Measurements from ENCODE around the gene GNB3.

GNB3 gene

DNA sequence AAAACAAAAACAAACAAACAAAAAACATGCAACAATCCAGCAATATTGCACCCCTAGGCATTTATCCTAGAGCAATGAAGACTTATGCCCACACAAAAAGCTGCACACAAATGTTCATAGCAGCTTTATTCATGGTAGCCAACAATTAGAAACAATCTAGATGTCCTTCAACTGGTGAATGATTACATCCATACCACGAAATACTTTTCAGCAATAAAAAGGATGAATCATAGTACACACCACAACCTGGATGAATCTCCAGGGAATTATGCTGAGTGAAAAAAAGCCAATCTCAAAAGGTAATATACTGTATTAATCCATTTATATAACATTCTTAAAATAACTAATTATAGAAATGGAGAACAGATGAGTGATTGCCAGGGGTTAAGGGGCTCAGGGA, 33.6 kb upstream of the GNB3 start:
- no peak overlapping the region for H3K4me3 ChIP-seq (ENCODE audit: low read depth, low read length)
- TF ChIP-seq, protein P1, sequence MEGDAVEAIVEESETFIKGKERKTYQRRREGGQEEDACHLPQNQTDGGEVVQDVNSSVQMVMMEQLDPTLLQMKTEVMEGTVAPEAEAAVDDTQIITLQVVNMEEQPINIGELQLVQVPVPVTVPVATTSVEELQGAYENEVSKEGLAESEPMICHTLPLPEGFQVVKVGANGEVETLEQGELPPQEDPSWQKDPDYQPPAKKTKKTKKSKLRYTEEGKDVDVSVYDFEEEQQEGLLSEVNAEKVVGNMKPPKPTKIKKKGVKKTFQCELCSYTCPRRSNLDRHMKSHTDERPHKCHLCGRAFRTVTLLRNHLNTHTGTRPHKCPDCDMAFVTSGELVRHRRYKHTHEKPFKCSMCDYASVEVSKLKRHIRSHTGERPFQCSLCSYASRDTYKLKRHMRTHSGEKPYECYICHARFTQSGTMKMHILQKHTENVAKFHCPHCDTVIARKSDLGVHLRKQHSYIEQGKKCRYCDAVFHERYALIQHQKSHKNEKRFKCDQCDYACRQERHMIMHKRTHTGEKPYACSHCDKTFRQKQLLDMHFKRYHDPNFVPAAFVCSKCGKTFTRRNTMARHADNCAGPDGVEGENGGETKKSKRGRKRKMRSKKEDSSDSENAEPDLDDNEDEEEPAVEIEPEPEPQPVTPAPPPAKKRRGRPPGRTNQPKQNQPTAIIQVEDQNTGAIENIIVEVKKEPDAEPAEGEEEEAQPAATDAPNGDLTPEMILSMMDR (conservative IDR thresholded peaks at IDR 0.05; ENCODE audit: low read depth, low read length): no peak
- no peak for DNase-seq (ENCODE audit: low read depth)

- no peak for DNase-seq (ENCODE audit: low read depth)
- TF ChIP-seq, protein P1 (conservative IDR thresholded peaks at IDR 0.05; ENCODE audit: low read depth, low read length): no peak
- H3K4me3 ChIP-seq (ENCODE audit: low read depth, low read length): no peak overlapping the region
Observed at GRCh38 chr12:6809056-6809455, 31.7 kb upstream of the GNB3 start.

DNA sequence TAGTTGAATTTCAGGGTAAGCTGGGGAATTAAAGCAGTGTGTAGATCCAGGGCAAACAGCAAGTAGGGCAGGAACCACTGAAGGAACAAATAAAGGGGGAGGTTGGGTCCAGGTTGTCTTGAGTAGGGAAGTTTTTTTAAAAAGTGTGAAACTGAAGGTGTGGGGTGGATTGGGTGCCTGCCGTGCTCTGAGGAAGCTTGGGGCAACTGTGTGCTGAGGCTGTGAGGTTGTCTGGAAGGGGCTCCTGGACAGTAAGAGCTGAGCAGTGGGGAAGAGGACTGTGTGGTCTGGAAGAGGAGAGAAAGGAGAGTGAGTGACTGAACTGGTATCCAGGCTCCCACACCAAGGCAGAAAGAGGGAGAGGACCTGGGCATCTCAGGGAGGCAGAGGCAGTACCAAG, 30.0 kb upstream of the GNB3 start:
- no peak for DNase-seq (ENCODE audit: low read depth)
- H3K4me3 ChIP-seq (ENCODE audit: low read depth, low read length): no peak overlapping the region
- TF ChIP-seq, protein P1 (conservative IDR thresholded peaks at IDR 0.05; ENCODE audit: low read depth, low read length): no peak

DNA sequence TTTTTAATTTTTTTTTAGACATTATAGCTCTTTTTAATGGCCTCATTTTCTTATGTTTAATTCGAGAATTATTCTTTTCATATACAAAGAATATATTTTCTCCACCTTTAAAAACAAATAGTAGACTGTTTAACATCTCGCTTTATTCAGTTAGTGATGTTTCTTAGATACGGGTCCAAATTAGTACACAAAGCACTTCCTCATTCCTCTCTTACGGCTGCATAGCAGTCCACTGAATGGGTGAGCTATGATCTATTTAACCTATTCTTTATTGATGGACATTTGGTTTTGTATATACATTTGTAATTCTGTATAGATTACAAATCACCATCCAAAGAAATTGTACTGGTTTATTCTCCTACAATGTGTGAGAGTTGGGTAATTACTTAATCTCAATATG, 27.4 kb upstream of the GNB3 start:
- H3K4me3 ChIP-seq (ENCODE audit: low read depth, low read length): no peak overlapping the region
- DNase-seq (ENCODE audit: low read depth): no peak
- TF ChIP-seq, protein P1 (conservative IDR thresholded peaks at IDR 0.05; ENCODE audit: low read depth, low read length): no peak

GRCh38 chr12:6816598-6816997, 24.1 kb upstream of the GNB3 start:
- TF ChIP-seq, protein P1 (conservative IDR thresholded peaks at IDR 0.05; ENCODE audit: low read depth, low read length): no peak
- no peak for DNase-seq (ENCODE audit: low read depth)
- H3K4me3 ChIP-seq (ENCODE audit: low read depth, low read length): no peak overlapping the region

DNA sequence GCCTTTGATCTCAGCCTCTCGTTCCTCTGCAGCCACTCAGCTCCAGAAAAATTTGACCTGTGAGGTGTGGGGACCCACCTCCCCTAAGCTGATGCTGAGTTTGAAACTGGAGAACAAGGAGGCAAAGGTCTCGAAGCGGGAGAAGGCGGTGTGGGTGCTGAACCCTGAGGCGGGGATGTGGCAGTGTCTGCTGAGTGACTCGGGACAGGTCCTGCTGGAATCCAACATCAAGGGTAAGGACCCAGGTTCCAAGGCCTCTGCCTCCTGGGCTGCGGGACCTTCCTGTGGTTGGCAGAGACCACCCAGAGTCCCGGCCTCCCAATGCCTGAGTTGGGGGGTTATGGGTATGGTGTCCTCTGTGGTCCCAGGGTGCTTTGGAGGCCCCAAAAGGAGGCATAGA, 23.6 kb upstream of the GNB3 start:
- no peak for DNase-seq (ENCODE audit: low read depth)
- no peak overlapping the region for H3K4me3 ChIP-seq (ENCODE audit: low read depth, low read length)
- TF ChIP-seq, protein P1 (conservative IDR thresholded peaks at IDR 0.05; ENCODE audit: low read depth, low read length): no peak

GRCh38 chr12:6817662-6818157, 23.0 kb upstream of the GNB3 start:
- DNase-seq (ENCODE audit: low read depth): no peak
- TF ChIP-seq, protein P1 (conservative IDR thresholded peaks at IDR 0.05; ENCODE audit: low read depth, low read length): no peak

More at GRCh38 chr12:6817662-6818157, 23.0 kb upstream of the GNB3 start:
- no peak overlapping the region for H3K4me3 ChIP-seq (ENCODE audit: low read depth, low read length)
